ENCODE measurements around the gene RNF31. TPM values are rescaled to one million over a fixed set of nuclear protein-coding genes. Genes with fewer than 3 reads are reported as not detected.
A peak's percentile ranks its signal among the peaks of the same experiment; 100 is the strongest.

Gene RNF31
- total RNA-seq, 1 donor from 2014 or later = 59.0 TPM

- H3K4me3 Mint-ChIP-seq (ENCODE audit: unreplicated experiment) = no peak overlapping the region
- no peaks in the 10 kb centered on the region for H3K27me3 Mint-ChIP-seq (ENCODE audit: low read depth, unreplicated experiment)
- Histone ChIP-seq H3K4me1 (ENCODE audit: insufficient read depth, low read length) (peaks cover 17% of the 10 kb centered on the region), H3K27ac (ENCODE audit: low read depth, low read length) (no peak overlapping the region), H3K36me3 (ENCODE audit: insufficient read depth, low read length) (peaks cover 36% of the 10 kb centered on the region), H3K27me3 (ENCODE audit: insufficient read depth, low read length) (no peaks in the 10 kb centered on the region), H2AFZ (ENCODE audit: low read depth, low read length) (no peak overlapping the region), H3K9me3 (ENCODE audit: insufficient read depth, low read depth, low read length) (no peaks in the 10 kb centered on the region), H3K79me2 (ENCODE audit: insufficient read depth, low read length) (peaks cover 24% of the 10 kb centered on the region), H3K4me2 (ENCODE audit: low read length) (no peak overlapping the region), H3K9ac (ENCODE audit: low read length) (no peak overlapping the region), H3K4me3 (ENCODE audit: insufficient read depth, low read depth, low read length) (no peak overlapping the region), H4K20me1 (ENCODE audit: insufficient read depth, low read length) (peaks cover 54% of the 10 kb centered on the region)
- H3K4me1 Mint-ChIP-seq (ENCODE audit: low read depth, unreplicated experiment) = peaks cover 15% of the 10 kb centered on the region
- H3K36me3 Mint-ChIP-seq (ENCODE audit: low read depth, unreplicated experiment) = peaks cover 13% of the 10 kb centered on the region
- peak overlapping the region; percentile 53 for H3K27ac Mint-ChIP-seq (ENCODE audit: unreplicated experiment)
- DNase-seq (ENCODE audit: low read depth) (no peak), FAIRE-seq (no peak)
- TF ChIP-seq CTCF (IDR thresholded peaks at IDR 0.05; ENCODE audit: insufficient read depth, low read depth, low read length) (no peak), EZH2 (IDR thresholded peaks at IDR 0.05; ENCODE audit: insufficient read depth, low read length) (no peak)
- no peaks in the 10 kb centered on the region for H3K9me3 Mint-ChIP-seq (ENCODE audit: unreplicated experiment)
Measured at GRCh38 chr14:24183014-24183481, 35.8 kb downstream of the RNF31 start.

GRCh38 chr14:24184104-24184970 lies 37.0 kb downstream of the RNF31 start:
- Histone ChIP-seq H3K9me3 (ENCODE audit: insufficient read depth, low read depth, low read length) (no peaks in the 10 kb centered on the region), H3K4me1 (ENCODE audit: insufficient read depth, low read length) (peaks cover 19% of the 10 kb centered on the region), H2AFZ (ENCODE audit: low read depth, low read length) (no peak overlapping the region), H3K4me2 (ENCODE audit: low read length) (no peak overlapping the region), H3K79me2 (ENCODE audit: insufficient read depth, low read length) (peaks cover 28% of the 10 kb centered on the region), H3K9ac (ENCODE audit: low read length) (no peak overlapping the region), H3K36me3 (ENCODE audit: insufficient read depth, low read length) (peaks cover 29% of the 10 kb centered on the region), H3K27me3 (ENCODE audit: insufficient read depth, low read length) (no peaks in the 10 kb centered on the region), H3K27ac (ENCODE audit: low read depth, low read length) (no peak overlapping the region), H4K20me1 (ENCODE audit: insufficient read depth, low read length) (peaks cover 44% of the 10 kb centered on the region), H3K4me3 (ENCODE audit: insufficient read depth, low read depth, low read length) (no peak overlapping the region)
- H3K27me3 Mint-ChIP-seq (ENCODE audit: low read depth, unreplicated experiment) = no peaks in the 10 kb centered on the region
- H3K4me3 Mint-ChIP-seq (ENCODE audit: unreplicated experiment) = no peak overlapping the region
- no peak overlapping the region for H3K27ac Mint-ChIP-seq (ENCODE audit: unreplicated experiment)
- H3K36me3 Mint-ChIP-seq (ENCODE audit: low read depth, unreplicated experiment) = peaks cover 14% of the 10 kb centered on the region
- H3K9me3 Mint-ChIP-seq (ENCODE audit: unreplicated experiment) = no peaks in the 10 kb centered on the region
- DNase-seq (ENCODE audit: low read depth) (no peak), FAIRE-seq (no peak)
- peaks cover 17% of the 10 kb centered on the region for H3K4me1 Mint-ChIP-seq (ENCODE audit: low read depth, unreplicated experiment)
- no peak for TF ChIP-seq CTCF (IDR thresholded peaks at IDR 0.05; ENCODE audit: insufficient read depth, low read depth, low read length)
- TF ChIP-seq EZH2 (IDR thresholded peaks at IDR 0.05; ENCODE audit: insufficient read depth, low read length) = no peak

GRCh38 chr14:24185026-24185425 lies 37.7 kb downstream of the RNF31 start:
- Histone ChIP-seq H3K36me3 (ENCODE audit: insufficient read depth, low read length) (peaks cover 31% of the 10 kb centered on the region), H3K4me1 (ENCODE audit: insufficient read depth, low read length) (peaks cover 14% of the 10 kb centered on the region), H3K4me2 (ENCODE audit: low read length) (no peak overlapping the region), H3K27me3 (ENCODE audit: insufficient read depth, low read length) (no peaks in the 10 kb centered on the region), H3K27ac (ENCODE audit: low read depth, low read length) (no peak overlapping the region), H3K9ac (ENCODE audit: low read length) (no peak overlapping the region), H3K9me3 (ENCODE audit: insufficient read depth, low read depth, low read length) (no peaks in the 10 kb centered on the region), H4K20me1 (ENCODE audit: insufficient read depth, low read length) (peaks cover 39% of the 10 kb centered on the region), H3K79me2 (ENCODE audit: insufficient read depth, low read length) (peaks cover 28% of the 10 kb centered on the region), H3K4me3 (ENCODE audit: insufficient read depth, low read depth, low read length) (no peak overlapping the region), H2AFZ (ENCODE audit: low read depth, low read length) (no peak overlapping the region)
- TF ChIP-seq CTCF (IDR thresholded peaks at IDR 0.05; ENCODE audit: insufficient read depth, low read depth, low read length) (no peak), EZH2 (IDR thresholded peaks at IDR 0.05; ENCODE audit: insufficient read depth, low read length) (no peak)
- Mint-ChIP-seq H3K27me3 (ENCODE audit: low read depth, unreplicated experiment) (no peaks in the 10 kb centered on the region), H3K4me1 (ENCODE audit: low read depth, unreplicated experiment) (peaks cover 14% of the 10 kb centered on the region), H3K36me3 (ENCODE audit: low read depth, unreplicated experiment) (peaks cover 12% of the 10 kb centered on the region), H3K27ac (ENCODE audit: unreplicated experiment) (no peak overlapping the region), H3K9me3 (ENCODE audit: unreplicated experiment) (no peaks in the 10 kb centered on the region), H3K4me3 (ENCODE audit: unreplicated experiment) (no peak overlapping the region)
- no peak for FAIRE-seq
- DNase-seq (ENCODE audit: low read depth) = no peak
